GM18867 (cell line): ENCODE results near the gene TMEM131L.
"Not testable (repeated sequence)": the region's sequence is repeated elsewhere in the genome, so short reads cannot be mapped to it uniquely, and the experiment has no call there.

Experiments used
- ATAC-seq: cut with Tn5 transposase; IDR thresholded peaks from one replicate; pipeline ENCODE4 v1.9.1; 2021; ENCODE audit warnings: mild to moderate bottlenecking, moderate library complexity; ENCODE audit not compliant: unreplicated experiment

Gene TMEM131L

DNA sequence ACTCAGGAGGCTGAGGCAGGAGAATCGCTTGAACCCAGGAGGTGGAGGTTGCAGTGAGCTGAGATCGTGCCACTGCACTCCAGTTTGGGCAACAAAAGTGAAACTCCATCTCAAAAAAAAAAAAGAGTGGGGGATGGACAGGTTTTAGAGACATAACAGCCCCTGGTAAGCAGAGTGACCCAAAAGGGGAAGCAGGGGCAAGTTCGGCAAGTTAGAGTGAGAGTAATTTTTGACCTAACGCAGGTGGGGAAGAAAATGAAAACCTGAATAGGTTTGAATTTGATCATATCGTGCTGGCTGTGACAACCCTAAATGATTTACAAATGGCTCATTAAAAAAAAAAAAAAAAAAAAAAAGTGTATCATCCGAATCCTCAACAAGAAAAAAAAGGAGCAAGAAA is 25.7 kb upstream of the TMEM131L start:
- ATAC-seq, result peak; percentile 34

DNA sequence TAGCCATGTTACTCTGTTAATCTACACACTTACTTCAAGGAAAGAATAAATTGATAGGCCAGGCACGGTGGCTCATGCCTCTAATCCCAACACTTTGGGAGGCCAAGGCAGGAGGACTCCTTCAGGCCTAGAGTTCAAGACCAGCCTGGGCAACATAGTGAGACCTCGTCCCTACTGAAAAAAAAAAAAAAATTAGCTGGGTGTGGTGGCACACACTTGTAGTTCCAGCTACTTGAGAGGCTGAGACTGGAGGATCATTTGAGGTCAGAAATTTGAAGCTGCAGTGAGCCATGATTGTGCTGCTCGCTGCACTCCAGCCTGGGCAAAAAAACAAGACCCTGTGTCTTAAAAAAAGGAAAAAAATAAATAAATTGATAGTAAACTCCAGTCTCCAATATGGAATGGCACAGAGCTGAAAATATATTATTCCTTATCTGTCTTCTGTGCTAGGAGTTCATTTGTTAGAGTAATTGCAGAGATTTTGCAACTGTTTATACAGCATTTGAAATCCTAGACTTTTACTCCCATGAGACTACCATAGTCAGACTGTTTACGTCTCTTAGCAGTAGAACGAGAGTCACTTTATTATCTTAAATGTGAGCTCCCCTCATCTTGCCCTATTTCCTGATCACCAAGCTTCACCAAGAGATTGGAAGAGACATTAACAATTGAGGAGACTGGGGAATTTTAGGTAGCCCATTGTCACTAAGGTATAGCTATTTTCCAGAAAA is 18.8 kb upstream of the TMEM131L start:
- no peak for ATAC-seq

DNA sequence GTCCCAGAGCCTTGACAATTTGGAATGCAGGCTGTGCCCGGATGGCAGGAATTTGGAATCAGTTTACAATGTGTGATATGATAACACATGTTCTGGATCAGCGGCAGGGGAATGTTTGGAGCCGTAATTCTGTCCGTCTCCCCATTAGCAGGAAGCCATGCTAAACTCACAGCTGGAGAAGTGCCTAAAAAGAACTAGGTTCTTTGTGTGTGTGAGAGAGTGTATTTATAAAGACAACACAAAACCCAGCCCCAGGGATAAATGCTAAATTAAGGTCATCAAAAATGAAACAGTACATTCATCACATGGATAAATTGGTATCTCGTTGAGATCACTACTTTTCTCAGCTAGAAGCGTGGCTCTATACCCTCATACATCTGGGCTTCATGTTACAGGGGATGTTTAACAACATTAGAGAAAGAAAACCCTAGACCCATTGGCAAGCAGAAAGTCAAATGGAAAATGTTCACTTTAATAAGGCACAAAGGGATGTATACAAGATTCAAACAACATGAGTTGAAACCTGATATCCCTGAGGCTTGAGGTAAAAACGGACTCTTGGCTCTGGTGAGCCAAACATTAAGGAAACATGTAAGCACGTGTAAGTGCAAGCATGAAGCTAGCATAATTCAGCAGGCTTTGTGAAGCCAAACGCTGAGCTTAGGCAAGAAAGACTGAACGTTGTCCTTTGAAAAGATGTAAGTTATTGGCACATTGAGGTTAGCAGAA is 18.0 kb upstream of the TMEM131L start:
- no peak for ATAC-seq

DNA sequence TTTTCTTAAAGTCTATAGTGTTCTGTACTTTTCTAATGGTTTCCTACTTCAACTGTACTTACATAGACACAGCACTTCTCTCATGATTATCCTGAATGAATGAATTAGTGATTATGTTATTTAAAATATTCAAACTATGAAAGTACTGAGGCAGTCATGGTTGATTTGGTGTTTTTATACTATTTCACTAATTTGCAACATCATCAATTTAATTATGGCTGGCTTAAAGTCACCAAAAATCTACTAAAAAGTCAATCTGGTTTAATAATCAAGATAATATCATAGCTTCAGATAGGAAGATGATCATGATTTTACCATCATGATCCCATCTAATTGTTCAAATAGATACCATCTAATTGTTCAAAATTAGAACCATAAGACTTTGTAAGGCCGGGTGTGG is 16.8 kb upstream of the TMEM131L start:
- ATAC-seq, result no peak

DNA sequence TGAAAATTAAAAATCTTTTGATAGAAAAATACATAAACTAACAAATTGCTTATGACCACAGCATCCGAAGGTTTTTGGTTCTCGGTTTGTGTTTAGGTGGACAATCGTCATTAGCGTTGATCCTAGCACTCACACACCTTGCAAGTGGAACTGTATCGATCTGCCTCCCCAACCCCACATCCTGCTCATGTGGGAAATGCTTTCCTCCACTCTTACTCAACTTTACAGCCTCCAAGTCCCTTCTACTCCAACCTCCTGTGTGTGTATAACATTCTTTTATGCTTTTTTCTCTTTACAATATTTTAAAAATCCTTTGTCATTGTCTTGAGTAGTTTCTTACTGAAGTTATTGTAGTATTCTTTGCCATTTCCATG is 15.6 kb upstream of the TMEM131L start:
- no peak for ATAC-seq

DNA sequence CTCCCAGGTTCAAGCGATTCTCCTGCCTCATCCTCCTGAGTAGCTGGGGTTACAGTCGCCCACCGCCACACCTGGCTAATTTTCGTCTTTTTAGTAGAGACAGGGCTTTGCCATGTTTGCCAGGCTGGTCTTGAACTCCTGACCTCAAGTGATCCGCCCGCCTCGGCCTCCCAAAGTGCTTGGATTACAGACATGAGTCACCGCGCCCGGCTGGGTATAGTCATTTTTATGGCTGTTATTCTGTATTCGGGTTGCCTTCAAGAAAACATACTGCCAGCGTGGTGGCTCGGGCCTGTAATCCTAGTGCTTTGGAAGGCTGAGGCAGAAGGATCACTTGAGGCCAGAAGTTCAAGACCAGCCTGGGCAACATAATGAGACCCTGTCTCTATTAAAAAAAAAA is 15.0 kb upstream of the TMEM131L start:
- ATAC-seq, result not testable (repeated sequence)

DNA sequence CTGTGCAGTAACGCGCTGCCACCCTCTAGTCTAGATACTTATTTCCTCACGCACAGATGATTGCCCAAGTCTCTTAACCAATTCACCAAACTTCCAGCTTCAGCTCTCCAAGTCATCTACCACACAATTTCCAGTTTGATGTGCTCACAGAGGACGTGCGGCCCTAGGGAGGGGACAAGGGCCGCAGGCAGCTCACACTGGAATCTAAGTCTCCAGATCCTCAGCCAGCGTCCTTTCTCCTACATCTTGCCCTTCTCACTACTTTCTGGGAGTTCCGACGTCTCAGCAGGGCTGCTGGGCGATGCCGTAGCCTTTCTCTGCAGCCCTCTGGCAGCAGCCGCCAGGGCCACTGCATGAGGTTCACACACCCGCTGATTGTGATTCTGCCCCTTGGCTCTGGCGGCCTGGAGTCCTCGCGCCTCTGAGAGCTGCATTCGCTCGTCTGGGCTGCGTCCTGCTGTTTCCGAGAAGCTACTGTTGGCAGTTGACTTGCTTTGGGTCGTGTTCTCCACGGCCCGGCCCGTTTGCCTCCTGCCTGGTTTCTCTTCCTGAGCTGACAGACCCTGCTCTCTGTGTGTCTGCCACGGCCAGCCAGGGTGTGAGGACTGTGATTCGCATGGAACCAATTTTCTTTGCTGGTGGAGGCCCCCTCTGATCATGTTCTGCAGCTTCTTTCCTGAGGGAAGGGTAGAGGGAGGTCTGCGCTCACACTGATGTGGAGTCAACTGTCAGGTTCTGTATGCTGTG is 14.1 kb upstream of the TMEM131L start:
- no peak for ATAC-seq

DNA sequence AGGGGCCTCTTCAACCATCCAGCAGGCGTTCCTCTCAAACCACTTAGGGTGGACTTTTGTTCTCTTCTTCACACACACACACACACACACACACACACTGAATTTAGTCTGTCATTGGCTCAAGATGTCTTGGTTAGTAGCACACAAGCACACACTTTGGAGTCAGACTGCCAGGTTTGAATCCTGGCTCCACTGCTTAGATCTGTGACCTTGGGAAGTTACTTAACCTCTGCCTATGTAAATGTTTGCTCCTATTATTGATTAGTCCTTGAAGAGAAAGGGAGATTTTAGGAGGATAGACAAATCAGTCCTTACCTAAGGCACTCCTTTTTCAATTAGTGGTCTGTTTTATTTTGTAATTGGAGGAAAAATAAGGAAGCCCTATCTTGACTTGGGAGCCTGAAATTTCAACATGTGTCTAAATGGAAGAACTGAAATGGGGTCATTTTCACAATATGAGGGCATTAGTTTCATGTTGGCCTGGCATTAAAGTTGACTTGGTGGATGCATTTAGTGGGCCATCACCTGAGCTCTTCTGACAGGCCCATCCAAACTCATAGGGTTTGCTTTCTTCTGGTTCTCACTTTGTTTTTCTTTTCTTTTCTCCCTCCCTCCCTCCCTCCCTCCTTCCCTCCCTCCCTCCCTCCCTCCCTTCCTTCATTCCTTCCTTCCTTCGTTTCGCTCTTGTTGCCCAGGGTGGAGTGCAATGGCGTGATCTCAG is 13.3 kb upstream of the TMEM131L start:
- ATAC-seq, result no peak

DNA sequence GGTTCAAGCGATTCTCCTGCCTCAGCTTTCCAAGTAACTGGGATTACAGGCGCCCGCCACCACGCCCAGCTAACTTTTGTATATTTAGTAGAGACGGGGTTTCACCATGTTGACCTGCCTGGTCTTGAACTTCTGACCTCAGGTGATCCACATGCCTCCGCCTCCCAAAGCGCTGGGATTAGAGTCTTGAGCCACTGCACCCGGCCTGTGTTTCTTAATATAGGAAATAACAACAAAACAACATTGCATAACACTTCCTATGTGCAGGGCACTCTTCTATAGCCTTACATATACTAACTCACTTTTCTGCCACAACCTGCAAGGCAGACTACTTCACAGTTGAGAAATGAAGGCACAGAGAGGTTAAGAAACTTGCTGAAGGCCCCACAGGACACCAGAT is 12.8 kb upstream of the TMEM131L start:
- ATAC-seq, result no peak

DNA sequence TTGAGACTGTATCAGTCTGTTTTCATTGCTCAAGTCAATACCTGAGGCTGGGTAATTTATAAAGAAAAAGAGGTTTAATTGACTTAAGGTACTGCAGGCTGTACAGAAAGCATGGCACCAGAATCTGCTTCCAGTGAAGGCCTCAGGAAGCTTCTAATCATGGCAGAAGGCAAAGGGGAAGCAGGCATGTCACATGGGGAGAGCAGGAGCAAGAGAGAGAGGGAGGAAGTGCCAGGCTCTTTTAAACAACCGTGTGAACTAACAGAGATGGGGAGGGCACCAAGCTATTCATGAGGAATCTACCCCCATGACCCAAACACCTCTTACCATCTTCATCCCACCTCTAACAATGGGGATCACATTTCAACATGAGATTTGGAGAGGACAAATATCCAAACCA is 7.2 kb upstream of the TMEM131L start:
- no peak for ATAC-seq

DNA sequence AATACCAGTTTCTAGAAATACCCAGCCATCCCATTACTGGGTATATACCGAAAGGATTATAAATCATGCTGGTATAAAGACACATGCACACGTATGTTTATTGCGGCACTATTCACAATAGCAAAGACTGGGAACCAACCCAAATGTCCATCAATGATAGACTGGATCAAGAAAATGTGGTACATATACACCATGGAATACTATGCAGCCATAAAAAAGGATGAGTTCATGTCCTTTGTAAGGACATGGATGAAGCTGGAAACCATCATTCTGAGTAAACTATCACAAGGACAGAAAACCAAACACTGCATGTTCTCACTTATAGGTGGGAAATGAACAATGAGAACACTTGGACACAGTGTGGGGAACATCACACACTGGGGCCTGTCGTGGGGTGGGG is 4.6 kb upstream of the TMEM131L start:
- not testable (repeated sequence) for ATAC-seq

DNA sequence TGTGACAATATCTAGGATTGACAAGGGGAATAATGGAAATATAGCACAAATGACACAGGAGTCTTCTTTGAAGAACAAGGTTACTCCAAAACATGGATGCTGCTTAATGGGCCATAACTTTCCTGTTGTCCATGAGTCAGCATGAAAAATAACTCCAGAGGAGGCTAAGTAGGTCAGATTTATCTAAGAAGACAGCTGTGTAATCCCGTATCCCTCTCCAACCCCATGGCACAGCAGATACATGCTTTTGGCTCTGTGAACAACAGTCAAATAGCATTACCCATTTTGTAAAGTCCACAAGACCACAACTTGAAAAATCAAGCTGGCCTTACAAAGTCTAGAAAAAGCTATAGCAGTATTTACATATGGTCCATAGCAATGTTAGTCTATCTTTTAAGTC is 2.1 kb upstream of the TMEM131L start:
- ATAC-seq, result no peak

DNA sequence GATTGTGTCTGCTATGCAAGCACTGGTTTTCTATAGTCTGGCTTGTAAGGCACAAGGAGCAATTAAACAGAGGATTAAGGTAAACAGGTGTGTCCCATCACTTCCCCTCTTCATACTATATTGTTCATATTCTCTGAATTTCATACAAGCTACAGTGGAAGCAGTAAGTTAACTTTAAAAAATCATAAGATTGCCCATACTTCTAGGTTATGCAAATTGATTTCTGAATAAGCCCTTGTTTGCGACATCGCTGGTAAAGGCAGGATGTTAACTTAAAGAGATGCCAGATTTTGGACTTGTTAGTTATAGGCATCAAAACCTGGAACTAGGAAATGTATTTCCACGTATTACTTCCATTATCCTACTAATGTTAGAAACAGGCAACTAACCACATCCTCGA is 1.0 kb upstream of the TMEM131L start:
- ATAC-seq, result no peak

DNA sequence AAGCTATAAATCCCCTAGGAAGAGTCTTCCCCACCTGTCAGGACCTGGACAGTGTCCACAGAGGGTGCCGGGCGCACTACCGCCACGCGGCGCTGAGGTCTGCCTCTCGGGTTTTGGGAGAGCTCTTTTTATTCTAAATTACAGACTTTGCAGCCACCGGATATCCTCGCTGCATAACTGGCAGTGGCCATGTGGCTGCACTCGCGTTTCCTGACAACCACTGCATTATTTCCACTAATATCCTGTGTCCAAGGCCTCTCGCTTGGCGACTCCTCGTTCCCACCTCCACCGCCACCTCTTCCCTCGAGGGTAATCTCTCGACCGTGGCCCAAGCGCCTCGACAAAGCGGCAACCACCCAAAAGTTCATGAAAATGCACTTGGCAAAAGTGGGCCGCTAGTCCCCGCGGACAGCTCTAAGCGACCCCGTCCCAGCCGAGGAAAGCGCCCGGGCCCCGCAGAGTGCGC is 512 bp upstream of the TMEM131L start:
- ATAC-seq, result peak; percentile 3

DNA sequence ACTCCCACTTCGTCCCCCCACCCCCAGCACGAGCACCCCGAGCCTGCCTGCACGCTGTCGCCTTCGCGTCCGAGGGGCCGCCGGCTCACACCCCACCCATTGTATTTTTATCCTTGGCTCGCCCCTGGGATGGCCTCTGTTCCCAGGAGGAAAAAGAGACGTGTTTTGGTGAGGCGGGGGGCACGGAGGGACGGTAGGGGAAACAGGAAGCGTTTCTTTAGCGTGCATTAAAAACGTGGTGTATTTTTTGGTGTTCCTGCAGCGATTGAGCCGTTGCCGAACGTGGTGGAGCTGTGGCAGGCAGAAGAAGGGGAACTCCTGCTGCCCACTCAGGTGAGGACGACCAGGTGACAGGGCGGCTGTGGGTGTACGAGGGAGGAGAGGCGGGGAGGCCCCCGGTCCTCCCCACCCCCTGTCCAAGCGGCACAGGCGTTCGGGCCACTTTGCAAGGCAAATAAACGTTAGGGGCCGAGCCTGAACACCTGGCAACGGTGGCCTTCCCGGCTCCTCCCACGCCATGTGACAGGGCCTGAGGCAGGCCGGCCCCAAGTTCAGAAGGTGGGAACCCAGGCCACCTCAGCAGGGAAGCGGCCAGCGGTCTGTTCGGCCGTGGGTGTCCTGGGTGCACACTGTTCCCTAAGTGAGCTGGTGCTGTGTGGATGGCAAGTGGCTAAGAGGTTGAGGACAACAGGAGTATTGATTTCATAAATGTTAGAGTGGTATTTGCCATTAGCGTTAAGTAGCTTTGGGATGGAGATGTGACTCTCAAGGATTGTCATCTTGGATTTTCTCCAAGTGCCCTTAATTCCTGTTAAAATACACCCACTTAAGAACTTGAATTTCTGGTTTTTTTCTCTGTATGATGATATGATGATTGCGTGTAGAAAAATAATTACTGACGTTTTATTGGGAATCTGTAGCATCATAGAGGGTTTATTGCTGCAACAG is 1.1 kb downstream of the TMEM131L start:
- peak; percentile 60 for ATAC-seq

DNA sequence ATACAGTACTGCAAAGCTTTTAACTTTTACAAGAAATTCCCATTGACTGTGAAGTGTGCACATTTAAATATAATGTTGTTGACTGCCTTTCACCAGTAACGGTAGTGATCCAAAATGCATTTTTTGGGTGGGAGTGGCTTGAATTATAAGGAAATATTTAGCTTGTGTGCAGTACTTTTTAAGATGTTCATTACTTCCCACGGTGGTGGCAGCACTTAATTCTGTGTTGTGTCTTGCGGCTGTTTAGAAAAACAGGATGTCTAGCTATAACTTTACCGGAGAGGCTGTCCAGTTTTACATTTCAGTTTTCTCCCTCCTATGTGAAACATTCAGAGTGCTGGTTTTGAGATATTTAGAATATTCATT is 1.7 kb downstream of the TMEM131L start:
- no peak for ATAC-seq

DNA sequence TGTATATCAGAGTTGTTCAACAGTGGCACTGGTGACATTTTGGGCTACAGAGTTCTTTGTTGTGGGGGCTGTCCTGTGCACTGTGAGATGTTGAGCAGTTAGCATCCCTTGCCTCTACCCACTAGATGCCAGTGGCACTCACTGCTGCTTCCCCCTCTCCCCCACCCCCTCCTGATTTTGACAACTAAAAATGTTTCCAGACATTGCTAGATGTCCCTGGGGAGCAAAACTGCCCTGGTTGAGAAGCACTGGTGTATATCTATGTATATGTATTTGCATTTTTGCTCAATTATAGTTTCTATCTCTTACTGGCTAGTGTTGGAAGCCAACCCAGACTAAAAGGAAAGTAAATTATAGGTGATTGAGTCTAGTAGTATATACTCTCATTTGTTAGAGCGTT is 2.4 kb downstream of the TMEM131L start:
- peak; percentile 28 for ATAC-seq

DNA sequence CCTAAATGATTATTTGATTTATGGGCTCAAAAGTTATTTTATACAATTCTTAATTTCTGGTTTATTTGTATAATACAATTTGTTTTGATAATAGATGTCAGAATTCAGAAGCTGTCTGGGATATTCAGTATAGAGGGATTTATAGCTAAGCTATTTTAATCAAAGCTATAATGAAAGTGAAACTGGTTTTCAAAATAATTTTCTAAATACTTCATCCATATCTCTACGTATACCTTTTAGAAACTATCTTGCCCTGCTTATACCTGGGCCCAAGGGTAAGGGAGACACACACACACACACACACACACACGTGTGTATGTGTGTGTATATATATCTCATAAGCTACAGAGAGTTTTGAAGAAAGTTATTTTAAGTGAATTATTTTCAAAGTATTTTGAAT is 2.9 kb downstream of the TMEM131L start:
- no peak for ATAC-seq

DNA sequence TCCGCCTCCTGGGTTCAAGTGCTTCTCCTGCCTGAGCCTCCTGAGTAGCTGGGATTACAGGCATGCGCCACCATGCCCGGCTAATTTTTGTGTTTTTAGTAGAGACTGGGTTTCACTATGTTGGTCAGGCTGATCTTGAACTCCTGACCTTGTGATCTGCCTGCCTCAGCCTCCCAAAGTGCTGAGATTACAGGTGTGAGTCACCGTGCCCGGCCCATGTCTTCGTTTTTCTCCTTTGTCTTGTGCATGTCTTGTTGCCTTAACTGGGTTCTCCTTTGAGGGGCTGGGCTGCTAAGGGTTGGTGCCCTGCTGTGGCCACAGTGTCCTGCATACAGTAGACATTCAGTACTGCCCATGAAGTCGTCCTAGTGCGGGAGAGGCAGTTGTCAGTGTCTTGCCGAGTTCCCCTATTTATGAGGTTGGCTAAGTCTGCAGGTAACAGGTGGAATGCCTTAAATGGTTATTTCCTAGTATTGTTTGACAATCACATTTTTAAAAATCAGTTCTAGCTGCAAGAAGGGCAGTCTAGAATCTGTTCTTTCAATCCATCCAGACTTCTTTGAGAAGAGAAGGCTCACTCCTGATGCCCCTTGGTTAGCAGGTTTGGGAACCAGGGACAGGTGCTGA is 5.0 kb downstream of the TMEM131L start:
- not testable (repeated sequence) for ATAC-seq

DNA sequence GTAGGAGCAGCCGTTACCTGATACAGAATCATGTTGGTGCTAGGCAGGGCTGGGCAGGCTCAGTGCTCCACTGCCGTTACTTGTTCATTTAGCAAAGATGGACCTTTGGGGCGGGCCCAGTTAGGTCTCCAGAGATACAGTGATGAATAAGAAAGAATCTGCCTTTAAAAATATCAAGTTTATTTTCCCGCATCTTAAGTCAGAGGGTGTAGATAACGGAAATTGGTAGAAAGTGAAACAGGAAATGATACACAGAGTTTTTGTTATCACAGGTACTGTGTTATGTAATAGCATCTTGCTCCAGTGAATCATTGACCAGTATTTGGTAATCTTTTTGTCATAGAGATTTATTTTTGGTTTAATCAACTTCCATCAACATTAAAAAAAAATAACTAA is 5.5 kb downstream of the TMEM131L start:
- ATAC-seq, result peak; percentile 28
